HG02973 (cell line): ENCODE measurements around the gene MRPL4.
A peak's percentile ranks its signal among the peaks of the same experiment; 100 is the strongest.
"Not testable (repeated sequence)": the region's sequence is repeated elsewhere in the genome, so short reads cannot be mapped to it uniquely, and the experiment has no call there.

Source experiments
- ATAC-seq: cut with Tn5 transposase; IDR thresholded peaks from one replicate; pipeline ENCODE4 v1.9.1; 2021; ENCODE audit warnings: moderate library complexity; ENCODE audit not compliant: unreplicated experiment

The MRPL4 gene

DNA sequence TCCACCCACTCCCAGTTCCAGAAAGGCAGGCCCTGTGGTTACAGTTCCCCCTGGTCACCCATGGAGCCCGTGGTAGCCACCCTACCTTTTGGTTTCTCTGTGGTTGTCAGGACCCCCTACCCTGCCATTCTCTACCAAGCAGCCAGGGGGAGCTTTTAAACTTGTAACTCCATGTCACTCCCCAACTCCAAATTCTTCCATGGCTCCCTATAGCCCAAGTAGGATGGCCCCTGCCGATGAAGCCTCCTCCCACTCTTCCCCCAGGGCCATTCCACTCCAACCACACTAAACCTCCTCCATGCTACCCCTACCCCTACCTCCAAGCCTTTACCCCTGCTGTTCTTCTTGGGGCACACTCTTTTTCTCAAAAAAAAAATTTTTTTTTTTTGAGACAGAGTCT lies 23.1 kb upstream of the MRPL4 start:
- ATAC-seq = no peak

GRCh38 chr19:10230173-10230860 lies 21.7 kb upstream of the MRPL4 start:
- no peak for ATAC-seq

DNA sequence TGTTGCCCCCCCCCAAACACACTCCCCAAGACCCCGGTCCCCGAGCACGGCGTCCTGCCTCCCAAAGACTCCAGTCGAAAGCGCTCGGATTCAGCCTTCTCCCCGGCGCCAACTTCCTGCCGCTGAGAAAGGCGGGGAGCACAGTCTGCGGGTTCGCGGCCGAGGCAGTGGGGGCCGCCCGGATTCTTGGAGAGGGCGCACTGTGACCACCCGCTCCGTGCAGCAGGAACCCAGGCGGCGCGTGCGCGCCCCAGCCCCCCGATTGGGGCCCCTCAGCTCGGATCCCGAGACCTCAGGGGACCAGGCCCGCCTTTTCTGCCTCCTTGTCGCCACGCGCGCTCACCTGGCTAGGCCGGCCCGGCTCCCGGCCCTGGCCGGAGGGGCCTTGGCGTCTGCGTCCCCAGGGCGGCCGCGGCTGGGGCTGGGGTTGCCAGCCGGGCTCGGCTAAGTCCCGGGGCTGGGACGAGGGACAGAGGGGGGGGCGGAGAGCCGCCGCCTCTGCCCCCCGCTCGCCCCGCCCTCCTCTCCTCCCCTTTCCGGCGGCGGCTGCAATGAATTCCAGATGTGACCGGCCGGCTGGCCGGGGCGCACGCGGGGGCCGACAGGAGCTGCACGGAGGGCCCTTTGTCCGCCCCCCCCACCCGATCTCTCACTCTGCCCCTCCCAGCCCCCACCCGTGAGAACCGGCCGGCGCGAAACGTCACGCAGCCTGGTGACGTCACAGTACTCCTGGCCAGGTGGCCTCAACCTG lies 21.0 kb upstream of the MRPL4 start, which contains the start of gene S1PR2:
S1PR2 (minus strand) TSS at position 471 of the 751 bp plus-strand sequence. CDS start 6,426 bp downstream, outside the sequence.
- peak; percentile 33 for ATAC-seq

GRCh38 chr19:10231612-10232228 lies 20.3 kb upstream of the MRPL4 start:
- ATAC-seq = no peak

DNA sequence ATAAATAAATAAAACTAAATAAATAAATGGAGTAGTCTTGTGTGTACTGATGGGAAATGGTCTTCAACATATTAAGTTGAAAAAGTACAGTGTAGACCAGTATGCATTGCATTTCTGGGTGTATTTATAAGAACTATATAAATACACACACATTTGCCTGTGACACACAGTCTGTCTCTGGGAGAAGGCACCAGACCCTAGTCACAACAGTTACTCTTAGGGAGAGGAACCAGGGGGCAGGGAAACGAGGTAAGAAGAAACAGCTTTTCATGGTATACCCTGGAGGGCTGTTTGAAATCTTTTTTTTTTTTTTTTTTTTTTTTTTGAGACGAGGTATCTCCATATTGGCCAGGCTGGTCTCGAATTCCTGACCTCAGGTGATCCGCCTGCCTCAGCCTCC lies 18.1 kb upstream of the MRPL4 start:
- ATAC-seq = no peak

DNA sequence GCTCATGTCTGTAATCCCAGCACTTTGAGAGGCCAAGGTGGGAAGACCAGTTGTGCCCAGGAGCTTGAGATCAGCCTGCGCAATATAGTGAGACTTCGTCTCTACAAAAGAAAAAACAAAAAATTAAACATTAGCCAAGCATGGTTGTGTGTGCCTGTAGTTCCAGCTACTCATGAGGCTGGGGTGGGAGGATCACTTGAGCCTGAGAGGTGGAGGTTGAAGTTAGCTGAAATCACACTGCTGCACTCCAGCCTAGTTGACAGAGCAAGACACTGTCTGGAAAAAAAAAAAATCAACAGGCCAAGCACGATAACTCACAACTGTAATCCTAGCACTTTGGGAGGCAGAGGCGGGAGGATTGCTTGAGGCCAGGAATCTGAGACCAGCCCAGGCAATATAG lies 17.0 kb upstream of the MRPL4 start:
- no peak for ATAC-seq

DNA sequence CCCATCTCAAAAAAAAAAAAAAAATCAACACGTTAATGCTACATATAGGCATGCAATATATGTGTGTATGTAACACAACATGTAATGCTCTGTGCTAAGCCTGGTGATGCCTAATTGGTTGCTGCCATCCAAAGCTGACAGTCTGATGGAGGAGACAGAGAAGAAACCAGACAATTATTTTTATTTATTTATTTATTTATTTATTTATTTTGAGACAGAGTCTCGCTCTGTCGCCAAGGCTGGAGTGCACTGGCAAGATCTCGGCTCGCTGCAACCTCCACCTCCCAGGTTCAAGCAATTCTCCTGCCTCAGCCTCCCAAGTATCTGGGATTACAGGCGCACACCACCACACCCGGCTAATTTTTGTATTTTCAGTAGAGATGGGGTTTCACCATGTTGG lies 16.6 kb upstream of the MRPL4 start:
- ATAC-seq = not testable (repeated sequence)

DNA sequence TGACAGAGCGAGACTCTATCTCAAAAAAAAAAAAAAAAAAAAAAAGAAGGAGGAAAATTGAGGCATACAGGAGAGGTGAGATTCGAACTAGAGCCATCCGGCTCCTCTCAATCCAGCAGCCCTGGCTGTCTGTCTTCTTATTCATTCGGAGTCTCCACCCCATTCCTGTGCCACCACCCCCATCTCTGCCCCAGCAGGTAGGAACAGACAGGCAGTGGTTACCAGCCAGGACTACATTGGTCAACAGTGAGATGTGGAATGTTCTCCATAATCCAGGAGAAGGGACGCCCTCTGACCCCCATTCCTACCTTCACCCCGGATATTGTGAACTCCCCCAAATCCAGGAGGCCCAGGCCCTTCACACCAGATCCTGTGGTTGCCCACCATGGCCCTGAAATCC lies 14.3 kb upstream of the MRPL4 start:
- ATAC-seq = no peak

- no peak for ATAC-seq
These were observed 13.7 kb upstream of the MRPL4 start for GRCh38 chr19:10238172-10238783.

DNA sequence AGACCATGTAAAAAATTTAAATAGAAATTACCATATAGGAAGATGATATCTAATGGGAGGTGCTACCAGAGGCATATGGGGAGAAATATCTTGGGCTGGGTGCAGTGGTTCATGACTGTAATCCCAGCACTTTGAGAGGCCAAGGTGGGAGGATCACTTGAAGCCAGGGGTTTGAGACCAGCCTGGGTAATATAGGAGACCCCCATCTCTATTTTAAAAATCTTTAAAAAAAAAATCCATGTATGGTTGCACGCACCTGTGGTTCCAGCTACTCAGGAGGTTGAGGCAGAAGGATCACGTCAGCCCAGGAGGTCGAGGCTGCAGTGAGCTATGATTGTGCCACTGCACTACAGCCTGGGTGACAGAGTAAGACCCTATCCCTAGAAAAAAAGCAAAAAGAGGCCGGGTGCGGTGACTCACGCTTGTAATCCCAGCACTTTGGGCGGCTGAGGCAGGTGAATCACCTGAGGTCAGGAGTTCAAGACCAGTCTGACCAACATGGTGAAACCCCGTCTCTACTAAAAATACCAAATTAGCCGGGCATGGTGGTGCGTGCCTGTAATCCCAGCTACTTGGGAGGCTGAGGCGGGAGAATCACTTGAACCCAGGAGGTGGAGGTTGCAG lies 10.1 kb upstream of the MRPL4 start:
- ATAC-seq = not testable (repeated sequence)

GRCh38 chr19:10243606-10244005 lies 8.4 kb upstream of the MRPL4 start:
- ATAC-seq = no peak

DNA sequence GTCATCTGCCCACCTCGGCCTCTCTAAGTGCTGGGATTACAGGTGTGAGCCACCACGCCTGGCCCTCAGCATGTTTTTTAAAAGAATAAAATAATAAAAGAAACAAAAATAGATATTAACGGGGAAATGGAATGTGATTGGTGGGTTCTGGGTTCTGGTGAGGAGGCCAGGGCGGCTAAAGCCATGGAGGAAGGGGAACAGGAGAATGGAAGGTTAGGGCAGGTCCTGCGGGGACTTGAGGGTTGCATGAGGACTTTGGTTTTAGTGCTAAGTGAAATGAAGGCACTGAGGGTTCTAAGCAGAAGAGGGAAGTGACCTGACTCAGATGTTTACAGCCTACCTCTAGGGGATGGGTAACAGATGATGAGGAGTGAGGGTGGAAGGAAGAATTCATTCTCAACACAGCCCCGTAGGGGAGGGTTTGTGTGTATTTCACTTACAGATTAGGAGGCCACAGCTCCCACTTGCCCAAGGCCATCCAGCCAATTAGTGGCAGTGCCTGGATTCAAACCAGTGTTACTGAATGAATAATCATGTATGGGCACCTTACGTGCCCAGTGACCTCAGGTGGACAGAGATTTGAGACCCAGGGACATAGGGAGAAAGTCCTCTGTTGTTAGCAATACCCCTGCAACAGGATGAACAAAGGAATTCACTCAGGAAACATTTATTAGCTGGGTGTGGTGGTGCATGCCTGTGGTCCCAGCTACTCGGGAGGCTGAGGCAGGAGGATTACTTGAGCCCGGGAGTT lies 6.7 kb upstream of the MRPL4 start:
- no peak for ATAC-seq

DNA sequence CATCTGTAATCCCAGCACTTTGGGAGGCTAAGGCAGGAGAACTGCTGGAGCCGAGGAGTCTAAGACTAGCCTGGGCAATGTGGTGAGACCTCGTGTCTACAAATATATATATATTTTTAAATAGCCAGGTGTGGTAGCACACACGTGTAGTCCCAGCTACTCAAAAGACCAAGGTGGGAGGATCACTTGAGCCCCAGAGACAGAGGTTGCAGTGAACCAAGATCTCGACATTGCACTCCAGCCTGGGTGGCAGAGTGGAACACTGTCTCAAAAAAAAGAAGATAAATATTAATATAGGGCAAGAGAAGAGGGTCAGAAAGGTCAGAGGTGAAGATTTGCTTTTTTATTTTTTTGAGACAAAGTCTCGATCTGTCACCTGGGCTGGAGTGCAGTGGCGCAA lies 5.5 kb upstream of the MRPL4 start:
- no peak for ATAC-seq

DNA sequence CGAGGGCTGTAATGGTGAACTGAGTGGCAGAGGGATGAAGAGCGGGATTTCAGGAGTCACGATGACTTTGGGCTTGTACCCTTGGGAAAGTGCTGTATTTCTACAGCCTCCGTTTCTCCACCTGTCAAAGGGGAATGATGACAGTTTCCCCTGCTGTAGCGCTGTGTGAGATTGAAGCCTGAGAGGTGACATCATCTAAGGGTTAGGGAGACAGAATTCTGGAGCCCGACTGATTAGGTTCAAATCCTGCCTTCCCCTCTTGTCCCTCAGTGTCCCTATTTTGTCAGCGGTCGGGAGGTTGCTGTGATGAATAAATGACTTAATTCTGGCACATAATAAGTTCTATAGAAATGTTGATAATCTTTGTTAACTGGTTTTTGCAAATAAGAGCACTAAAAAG lies 693 bp downstream of the MRPL4 start:
- ATAC-seq = no peak

GRCh38 chr19:10254244-10254643 lies 2.2 kb downstream of the MRPL4 start:
- no peak for ATAC-seq

DNA sequence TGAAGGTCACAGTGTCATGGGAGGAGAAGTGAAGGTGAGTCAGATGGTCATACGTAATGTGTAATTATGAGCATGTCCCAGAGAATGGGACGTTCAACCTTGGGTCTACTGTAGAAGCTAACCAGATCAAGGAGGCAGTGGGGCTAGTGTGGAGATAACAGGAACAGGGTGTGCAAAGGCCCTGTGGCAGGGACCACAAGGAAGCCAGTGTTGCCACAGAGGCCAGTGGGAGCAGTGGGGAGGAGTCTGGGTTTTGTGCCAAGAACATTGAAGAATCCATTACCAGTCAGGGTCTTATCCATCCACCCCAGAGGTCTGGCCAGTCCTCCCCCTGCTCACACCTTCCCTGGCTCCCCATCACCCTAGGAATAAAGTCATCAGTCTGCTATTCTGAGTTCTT lies 3.3 kb downstream of the MRPL4 start:
- ATAC-seq = no peak

- ATAC-seq = no peak
These were observed 4.5 kb downstream of the MRPL4 start for GRCh38 chr19:10256551-10256950.

DNA sequence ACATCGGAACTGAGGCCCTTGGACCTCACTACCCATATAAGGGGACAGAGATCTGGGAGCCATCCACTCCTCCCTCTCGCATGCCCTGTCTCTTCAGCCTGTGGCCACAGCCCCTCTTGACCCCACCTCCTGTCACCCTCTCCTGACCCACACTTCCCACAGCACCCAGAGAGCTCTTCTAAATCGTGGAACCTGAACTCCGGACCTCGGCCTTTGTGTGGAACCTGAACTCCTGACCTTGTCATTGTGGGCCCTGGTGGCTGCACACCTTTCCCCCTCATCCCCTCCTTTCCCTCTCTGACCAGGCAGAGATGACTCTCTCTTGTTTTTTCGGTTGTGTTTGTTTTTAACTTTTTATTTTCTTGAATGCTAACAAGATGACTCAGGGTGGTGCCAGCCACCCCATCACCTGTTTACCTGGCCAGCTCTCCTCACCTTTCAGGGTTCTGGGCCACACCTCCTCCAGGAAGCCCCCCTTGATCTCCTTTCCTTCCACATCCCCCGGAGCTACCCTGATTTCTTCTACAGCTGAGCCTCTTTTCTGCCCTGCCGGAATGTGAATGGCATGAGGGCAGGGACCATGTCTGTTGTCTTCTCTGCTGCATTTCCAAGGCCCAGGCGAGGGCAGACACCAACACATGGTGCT lies 5.1 kb downstream of the MRPL4 start:
- ATAC-seq = no peak

GRCh38 chr19:10258080-10258710 lies 6.2 kb downstream of the MRPL4 start:
- ATAC-seq = no peak
